ENCODE measurements around the gene PRDM11. TPM values are rescaled to one million over a fixed set of nuclear protein-coding genes. Genes with fewer than 3 reads are reported as not detected.

The PRDM11 gene
- total and polyA plus RNA-seq, 2 of the 4 experiments (the other 2 are of a cell fraction): 2.2 to 2.7 TPM

GRCh38 chr11:45108070-45109064, 38.1 kb upstream of the PRDM11 start:
- Histone ChIP-seq H3K27ac (ENCODE audit: insufficient read depth, low read length) (no peak overlapping the region), H3K9me1 (ENCODE audit: insufficient read depth, low read length) (no peaks in the 10 kb centered on the region), H2AK5ac (ENCODE audit: low read depth, low read length) (no peak overlapping the region), H3K4me1 (ENCODE audit: control insufficient read depth, insufficient read depth, low read length) (no peaks in the 10 kb centered on the region), H3K14ac (replicated peaks; ENCODE audit: low read depth, low read length) (no peak overlapping the region), H3K56ac (ENCODE audit: extremely low read depth, insufficient read depth, low read length) (no peak overlapping the region), H2BK20ac (ENCODE audit: low read depth, low read length) (no peak overlapping the region), H4K91ac (ENCODE audit: insufficient read depth, low read depth, low read length) (no peak overlapping the region), H4K8ac (ENCODE audit: low read depth in 2 of 2, low read length in 2 of 2) (no peak overlapping the region), H3K9me3 (ENCODE audit: control insufficient read depth, insufficient read depth, low read length) (no peaks in the 10 kb centered on the region), H2BK15ac (ENCODE audit: low read depth, low read length) (no peak overlapping the region), H3K9ac (ENCODE audit: low read depth, low read length) (no peak overlapping the region), H2BK5ac (ENCODE audit: low read depth, low read length, poor library complexity, severe bottlenecking) (no peak overlapping the region), H3K4me2 (ENCODE audit: low read depth, low read length) (no peak overlapping the region), H2AFZ (replicated peaks; ENCODE audit: low read length, poor library complexity) (no peak overlapping the region), H3K36me3 (ENCODE audit: control insufficient read depth, insufficient read depth, low read length) (no peaks in the 10 kb centered on the region), H2AK9ac (replicated peaks; ENCODE audit: low read depth, low read length, poor library complexity) (no peak overlapping the region), H4K20me1 (ENCODE audit: insufficient read depth, low read length) (no peaks in the 10 kb centered on the region), H3K23ac (ENCODE audit: low read depth, low read length) (no peak overlapping the region), H3K27me3 (ENCODE audit: control insufficient read depth, insufficient read depth, low read length) (peaks cover 21% of the 10 kb centered on the region), H3K4ac (ENCODE audit: low read depth, low read length) (no peak overlapping the region), H4K5ac (ENCODE audit: low read depth, low read length) (no peak overlapping the region), H2BK120ac (ENCODE audit: low read depth, low read length) (no peak overlapping the region), H3K79me1 (ENCODE audit: low read depth in 1 of 2, low read length in 2 of 2) (no peaks in the 10 kb centered on the region), H3K18ac (ENCODE audit: low read depth, low read length) (no peak overlapping the region), H3K4me3 (ENCODE audit: insufficient read depth, low read depth, low read length) (no peak overlapping the region)
- WGBS, 2 experiments (ENCODE audit: extremely low coverage in 2 of 2, insufficient read length in 1 of 2): 61% methylated on average over 9 of the region's 14 CpGs; no CpG with 5 or more reads in 1 of the 2 experiments
- no peak for DNase-seq
- no peak for ATAC-seq (ENCODE audit: low read depth)
- ChIA-PET POLR2A (ENCODE audit: unreplicated experiment) (no interaction called here), CTCF (interaction anchor here (1.4 kb wide), 1 partner anchor 181 kb away, joined by 6 read pairs; no protein-coding TSS in a partner anchor)
- in situ Hi-C loops (cut with MboI; ENCODE audit: low sequenced_read_pairs): loop anchor here (5.0 kb wide), 2 partner anchors 181 to 184 kb away; no protein-coding TSS in a partner anchor
- no TSS peak for BruUV-seq (replicated peaks)
- dilution Hi-C loops (cut with HindIII; ENCODE audit: low sequenced_read_pairs, unreplicated experiment): no loop called here
- intact Hi-C loops (cut with micrococcal nuclease): loop anchor here (10.0 kb wide), 1 partner anchor 554 kb away; no protein-coding TSS in a partner anchor
- TF ChIP-seq USF2 (IDR thresholded peaks at IDR 0.05; ENCODE audit: low read depth, low read length): no peak
